Muscle layer of duodenum (tissue), 2 donors: Measurements from ENCODE around the gene NCS1.
"Not testable (repeated sequence)": the region's sequence is repeated elsewhere in the genome, so short reads cannot be mapped to it uniquely, and the experiment has no call there.

ENCODE experiments used
- H3K27ac ChIP-seq: one replicate; pipeline ENCODE4 v1.7.0; 2013; ENCODE audit warnings: mild to moderate bottlenecking, low read length
- H3K27me3 ChIP-seq: one replicate; pipeline ENCODE4 v1.7.0; 2013; ENCODE audit warnings: low read depth, mild to moderate bottlenecking, control low read depth, low read length
- H3K36me3 ChIP-seq, 2 donors: one replicate each; pipeline ENCODE4 v1.7.0; 2013; ENCODE audit warnings: low read length in 2 of 2, control low read depth in 1 of 2, mild to moderate bottlenecking in 1 of 2; ENCODE audit not compliant: insufficient read depth in 2 of 2, control insufficient read depth in 1 of 2
- H3K4me1 ChIP-seq, 2 donors: one replicate each; pipeline ENCODE4 v1.7.0; 2013; ENCODE audit warnings: low read length in 2 of 2, mild to moderate bottlenecking in 2 of 2, control low read depth in 1 of 2, moderate library complexity in 1 of 2; ENCODE audit not compliant: insufficient read depth in 2 of 2, control insufficient read depth in 1 of 2
- H3K4me3 ChIP-seq, 2 donors: one replicate each; pipeline ENCODE4 v1.7.0; 2013; ENCODE audit warnings: low read length in 2 of 2, low read depth in 1 of 2, mild to moderate bottlenecking in 1 of 2
- H3K9me3 ChIP-seq, 2 donors: one replicate each; pipeline ENCODE4 v1.7.0; 2013; ENCODE audit warnings: low read length in 2 of 2, control low read depth in 1 of 2, mild to moderate bottlenecking in 1 of 2; ENCODE audit not compliant: control insufficient read depth in 1 of 2
- donor health status: healthy.

The NCS1 gene

DNA sequence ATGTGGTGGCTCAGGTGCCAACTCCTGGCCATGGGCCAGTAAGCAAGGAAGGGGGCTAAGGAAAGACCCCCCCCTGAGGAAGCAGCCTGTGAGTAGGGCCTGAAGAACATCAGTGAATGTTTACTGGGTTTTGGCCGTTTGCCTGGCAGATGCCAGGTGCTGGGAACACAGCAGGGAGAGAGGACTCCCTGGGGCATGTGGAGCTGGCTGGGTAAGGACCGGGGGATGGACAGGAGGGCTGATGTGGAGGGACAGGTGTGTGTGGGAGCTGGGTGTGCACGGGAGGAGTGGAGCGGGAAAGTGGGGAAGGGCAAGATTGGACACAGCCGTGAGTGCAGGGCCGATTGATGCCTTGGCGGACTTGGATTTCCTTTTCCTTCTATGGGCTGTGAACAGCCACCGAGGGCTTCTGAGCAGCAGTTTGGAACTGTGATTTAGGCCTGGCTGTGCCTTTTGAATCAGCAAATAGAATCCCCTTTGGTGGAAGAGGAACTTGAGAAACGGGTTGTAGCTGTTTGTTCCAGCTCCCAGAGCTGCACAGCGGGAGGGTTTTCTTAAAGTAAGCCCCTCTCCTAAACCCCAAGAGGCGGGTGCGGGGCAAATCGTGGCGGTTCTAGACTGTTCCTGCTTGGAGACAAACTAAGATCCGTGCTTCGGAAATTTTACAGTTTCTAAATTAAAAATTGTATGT is 96.5 kb downstream of the NCS1 start:
- H3K4me1 ChIP-seq, result peaks cover 6 to 33% of the 10 kb centered on the region in 2 donors
- H3K9me3 ChIP-seq, result no peaks in the 10 kb centered on the region
- H3K27me3 ChIP-seq, result peaks cover 19% of the 10 kb centered on the region
- H3K4me3 ChIP-seq, result peak overlapping the region; percentile 23 to 71
- H3K36me3 ChIP-seq, result no peaks in the 10 kb centered on the region
- H3K27ac ChIP-seq, result peak overlapping the region; percentile 80

DNA sequence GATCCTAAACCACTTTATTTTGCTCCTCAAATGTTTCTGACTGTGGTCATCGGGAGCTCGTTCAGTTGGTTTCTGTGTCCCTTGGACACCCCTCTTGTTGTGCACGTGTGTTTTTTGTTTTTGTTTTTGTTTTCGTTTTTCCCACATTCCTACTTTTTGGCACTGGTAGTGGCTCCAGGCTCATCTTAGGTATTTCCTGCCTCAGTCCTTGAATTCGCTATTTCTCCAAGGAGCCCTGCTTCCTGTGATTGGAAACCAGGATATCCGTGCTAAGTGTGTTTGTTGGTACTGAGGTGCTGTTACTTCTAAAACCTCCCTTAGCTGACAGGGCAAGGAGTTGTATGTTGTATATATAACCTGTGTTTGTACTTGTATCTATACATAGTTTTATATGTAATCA is 99.3 kb downstream of the NCS1 start:
- H3K4me3 ChIP-seq, result peak overlapping the region in 1 of 2 donors; percentile 42
- no peaks in the 10 kb centered on the region for H3K9me3 ChIP-seq
- H3K4me1 ChIP-seq, result peaks cover 6 to 18% of the 10 kb centered on the region in 2 donors
- peak overlapping the region; percentile 51 for H3K27ac ChIP-seq
- H3K36me3 ChIP-seq, result no peaks in the 10 kb centered on the region
- peaks cover 3% of the 10 kb centered on the region for H3K27me3 ChIP-seq

DNA sequence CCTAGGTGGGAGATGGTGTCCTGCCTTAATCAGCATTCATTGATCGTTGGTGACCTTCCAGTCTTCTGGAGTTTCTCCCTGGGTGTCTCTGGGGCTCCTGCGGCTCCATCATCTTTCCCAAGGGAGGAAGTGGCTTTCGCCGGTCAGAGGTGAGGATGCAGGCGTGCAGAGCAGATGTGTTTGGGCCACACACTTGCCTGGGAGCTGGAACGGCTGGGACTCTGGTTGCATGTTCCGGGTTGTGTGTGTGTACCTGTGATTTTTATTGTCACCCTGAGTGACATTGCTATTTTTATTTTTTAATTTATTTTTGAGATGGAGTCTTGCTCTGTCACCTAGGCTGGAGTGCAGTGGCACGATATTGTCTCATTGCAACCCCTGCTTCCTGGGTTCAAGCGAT is 103.0 kb downstream of the NCS1 start:
- H3K36me3 ChIP-seq, result peaks cover 0 to 5% of the 10 kb centered on the region in 2 donors
- H3K27ac ChIP-seq, result no peak overlapping the region
- no peak overlapping the region for H3K4me3 ChIP-seq
- peaks cover 0 to 3% of the 10 kb centered on the region in 2 donors for H3K4me1 ChIP-seq
- no peaks in the 10 kb centered on the region for H3K9me3 ChIP-seq
- H3K27me3 ChIP-seq, result no peaks in the 10 kb centered on the region

DNA sequence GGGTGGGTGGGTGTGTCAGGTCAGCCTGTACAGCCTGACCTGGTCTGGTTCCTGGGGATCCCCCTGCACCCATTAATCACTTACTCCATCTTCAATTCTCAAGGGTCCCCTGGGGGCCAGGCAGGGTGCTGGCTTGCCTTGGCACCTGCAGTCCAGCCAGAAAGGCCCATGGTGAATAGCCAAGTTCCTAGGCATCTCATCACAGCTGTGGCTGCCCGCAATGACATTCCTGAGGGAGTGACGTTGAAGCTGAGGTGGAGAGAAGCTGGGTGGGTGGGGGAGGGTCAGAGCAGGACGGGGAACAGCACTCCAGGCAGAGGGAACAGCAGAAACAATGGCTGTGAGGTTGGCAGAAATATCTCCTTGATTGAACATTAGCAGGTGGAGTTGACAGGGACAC is 103.9 kb downstream of the NCS1 start:
- Histone ChIP-seq H3K4me3 (no peak overlapping the region), H3K9me3 (no peaks in the 10 kb centered on the region), H3K4me1 (peaks cover 0 to 4% of the 10 kb centered on the region in 2 donors), H3K27ac (no peak overlapping the region), H3K27me3 (no peaks in the 10 kb centered on the region), H3K36me3 (peaks cover 0 to 5% of the 10 kb centered on the region in 2 donors)

DNA sequence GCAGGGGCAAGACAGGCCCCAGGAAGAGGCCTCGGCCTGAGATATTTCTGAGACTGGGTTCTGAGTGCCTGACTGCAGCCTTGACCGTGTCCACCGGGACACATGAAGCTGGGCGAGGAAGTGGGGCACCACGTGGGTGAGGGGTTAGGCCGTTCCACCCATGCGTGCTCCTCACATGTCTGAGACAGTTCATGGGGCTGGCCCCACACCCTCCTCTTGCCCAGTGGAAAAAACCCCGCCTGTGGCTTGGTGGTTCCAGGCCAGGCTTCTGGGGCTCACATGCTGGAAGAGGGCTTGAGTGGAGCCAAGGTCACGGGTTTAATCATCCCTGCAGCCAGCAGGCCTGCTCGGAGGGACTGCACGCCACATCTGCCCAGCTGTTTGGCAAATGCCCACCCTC is 104.8 kb downstream of the NCS1 start:
- Histone ChIP-seq H3K27me3 (no peaks in the 10 kb centered on the region), H3K36me3 (peaks cover 0 to 5% of the 10 kb centered on the region in 2 donors), H3K9me3 (no peaks in the 10 kb centered on the region), H3K27ac (no peak overlapping the region), H3K4me1 (peaks cover 0 to 12% of the 10 kb centered on the region in 2 donors), H3K4me3 (no peak overlapping the region)

DNA sequence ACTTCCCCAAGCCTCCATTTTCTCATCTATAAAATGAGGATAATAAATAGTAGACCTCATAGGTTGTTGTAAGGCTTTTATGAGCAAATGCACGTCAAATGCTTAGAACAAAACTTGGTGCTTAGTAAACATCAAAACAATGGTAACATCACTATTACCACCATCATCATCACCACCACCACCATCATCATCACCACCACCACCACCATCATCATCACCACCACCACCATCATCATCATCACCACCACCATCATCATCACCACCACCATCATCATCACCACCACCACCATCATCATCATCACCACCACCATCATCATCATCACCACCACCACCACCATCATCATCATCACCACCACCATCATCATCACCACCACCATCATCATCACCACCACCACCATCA is 105.3 kb downstream of the NCS1 start:
- peaks cover 0 to 14% of the 10 kb centered on the region in 2 donors for H3K4me1 ChIP-seq
- H3K27ac ChIP-seq, H3K9me3 ChIP-seq, H3K4me3 ChIP-seq, H3K36me3 ChIP-seq, H3K27me3 ChIP-seq: not testable (repeated sequence)

DNA sequence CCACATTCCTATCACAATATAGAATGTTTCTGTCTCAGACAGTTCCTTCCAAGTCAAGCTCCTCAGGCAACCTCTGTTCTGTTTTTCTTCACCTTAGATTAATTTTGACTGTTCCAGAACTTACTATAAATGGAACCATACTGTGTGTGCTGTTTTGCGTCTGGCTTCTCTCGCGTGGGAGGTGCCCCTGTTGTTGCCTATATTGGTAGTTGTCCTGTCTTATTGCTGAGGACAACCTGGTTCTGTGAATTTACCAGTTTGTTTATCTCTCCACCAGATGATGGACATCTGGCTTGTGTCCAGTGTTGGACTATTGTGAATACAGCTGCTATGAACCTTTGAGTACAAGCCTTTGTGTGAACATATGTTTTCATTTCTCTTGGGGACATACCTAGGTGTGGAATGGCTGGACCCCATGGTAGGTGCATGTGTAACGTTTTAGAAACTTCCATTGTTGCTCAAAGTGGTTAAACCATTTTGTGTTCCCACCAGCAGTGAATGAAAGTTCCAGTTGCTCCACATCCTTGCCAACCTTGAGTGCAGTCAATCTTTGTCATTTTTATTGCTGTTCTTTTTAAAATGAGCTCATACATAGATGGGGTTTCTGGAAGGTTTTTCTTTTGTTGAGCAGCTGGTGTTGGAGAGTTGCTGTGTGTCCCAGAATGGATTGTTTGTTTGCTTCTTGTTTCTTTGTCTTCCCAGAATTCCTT is 111.5 kb downstream of the NCS1 start:
- Histone ChIP-seq H3K4me3 (peak overlapping the region in 1 of 2 donors; percentile 22), H3K4me1 (peaks cover 15 to 63% of the 10 kb centered on the region in 2 donors), H3K27ac (peak overlapping the region; percentile 5), H3K27me3 (no peaks in the 10 kb centered on the region), H3K36me3 (peaks cover 4 to 16% of the 10 kb centered on the region in 2 donors), H3K9me3 (no peaks in the 10 kb centered on the region)

DNA sequence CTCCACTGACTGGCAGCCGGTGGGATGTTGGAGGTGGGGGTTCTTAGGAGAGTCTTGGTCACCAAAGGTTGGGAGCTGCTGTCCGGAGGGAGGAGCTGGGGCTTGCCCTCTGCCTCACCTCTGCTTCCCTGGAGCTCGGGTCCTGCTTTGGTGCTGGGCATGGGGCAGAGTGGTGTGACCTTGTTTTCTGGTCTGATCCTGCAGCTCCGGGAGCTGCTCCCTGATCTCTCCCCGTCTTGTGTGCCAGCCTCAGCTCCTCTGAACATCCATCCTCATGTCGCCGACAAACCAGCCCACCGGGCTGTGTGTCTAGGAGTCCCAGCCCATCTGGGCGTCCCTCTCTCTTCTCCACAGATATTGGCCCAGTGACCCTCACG is 112.0 kb downstream of the NCS1 start:
- Histone ChIP-seq H3K27me3 (no peaks in the 10 kb centered on the region), H3K4me3 (no peak overlapping the region), H3K36me3 (peaks cover 4 to 16% of the 10 kb centered on the region in 2 donors), H3K4me1 (peaks cover 15 to 68% of the 10 kb centered on the region in 2 donors), H3K9me3 (no peaks in the 10 kb centered on the region), H3K27ac (no peak overlapping the region)

DNA sequence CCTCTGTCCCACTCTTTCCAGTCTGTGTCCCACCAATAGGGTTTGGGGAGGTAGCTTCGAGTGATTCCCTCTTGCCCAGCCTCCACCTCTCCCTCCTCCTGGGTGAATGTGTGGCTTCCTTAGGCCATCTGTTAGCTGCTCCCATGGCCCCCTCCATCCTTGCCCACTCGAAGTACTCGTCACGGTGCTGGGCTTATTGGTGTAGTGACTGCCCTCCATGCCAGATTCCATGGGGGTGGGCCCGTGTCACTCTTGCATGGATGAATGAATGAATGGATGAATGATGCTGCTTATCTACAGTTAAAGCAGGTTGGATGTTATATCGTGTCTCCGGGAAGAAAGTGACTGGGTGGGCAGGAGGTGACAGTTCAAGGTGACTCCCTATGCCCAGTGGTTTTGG is 112.5 kb downstream of the NCS1 start:
- no peak overlapping the region for H3K27ac ChIP-seq
- H3K4me1 ChIP-seq, result peaks cover 15 to 71% of the 10 kb centered on the region in 2 donors
- H3K4me3 ChIP-seq, result no peak overlapping the region
- H3K36me3 ChIP-seq, result peaks cover 4 to 14% of the 10 kb centered on the region in 2 donors
- H3K27me3 ChIP-seq, result no peaks in the 10 kb centered on the region
- H3K9me3 ChIP-seq, result no peaks in the 10 kb centered on the region

DNA sequence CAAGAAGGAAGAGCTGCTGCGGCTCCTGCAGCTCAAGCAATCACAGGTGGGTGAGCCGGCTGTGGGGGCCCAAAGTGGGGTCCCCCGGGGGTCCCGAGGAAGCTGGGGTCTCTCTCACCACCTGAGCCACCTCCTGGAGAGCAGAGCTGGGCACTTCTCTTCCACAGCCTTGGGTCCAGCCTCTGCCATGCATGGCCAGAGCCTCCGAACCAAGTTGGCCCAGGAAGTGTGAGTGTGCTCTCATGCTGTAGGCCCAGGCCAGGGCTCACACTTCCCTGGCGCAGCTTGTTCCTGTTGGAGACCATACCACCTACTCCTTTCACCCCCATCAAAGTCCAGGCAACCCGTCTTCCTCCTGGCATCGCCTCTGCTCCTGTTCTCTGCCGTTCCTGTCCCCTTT is 113.1 kb downstream of the NCS1 start:
- Histone ChIP-seq H3K27me3 (no peaks in the 10 kb centered on the region), H3K36me3 (peaks cover 4 to 12% of the 10 kb centered on the region in 2 donors), H3K9me3 (no peaks in the 10 kb centered on the region), H3K27ac (no peak overlapping the region), H3K4me1 (peaks cover 15 to 71% of the 10 kb centered on the region in 2 donors), H3K4me3 (no peak overlapping the region)

DNA sequence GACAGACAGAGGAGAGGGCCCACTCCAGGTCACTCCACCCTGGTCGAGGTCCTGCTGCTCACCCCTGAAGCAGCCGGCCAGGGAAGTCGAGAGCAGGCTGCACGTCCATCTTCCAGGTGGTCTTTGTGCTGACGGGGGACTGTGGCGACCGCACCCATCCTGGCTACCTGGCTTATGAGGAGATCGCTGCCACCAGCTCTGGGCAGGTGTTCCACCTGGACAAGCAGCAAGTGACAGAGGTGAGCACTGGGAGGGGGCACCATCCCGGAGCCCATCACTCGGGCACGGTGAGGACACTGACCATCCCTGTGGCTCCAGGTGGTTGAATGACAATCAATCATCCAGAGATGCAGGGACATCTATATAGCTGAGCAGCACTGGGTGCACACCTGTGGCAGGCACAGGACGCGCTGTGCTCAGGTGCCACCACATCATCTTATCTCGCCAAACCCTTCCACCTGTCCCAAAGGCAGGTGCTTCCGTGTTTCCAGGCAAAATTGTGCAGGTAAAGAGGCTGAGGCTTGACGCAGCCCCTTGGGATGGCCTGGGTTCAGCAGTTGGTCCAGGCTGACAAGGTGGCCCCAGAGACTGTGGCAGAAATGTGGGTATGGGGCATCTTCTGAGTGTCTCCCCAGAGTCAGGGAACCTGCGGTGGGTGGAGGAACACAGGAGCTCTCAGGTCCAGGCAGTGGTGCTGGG is 114.0 kb downstream of the NCS1 start:
- Histone ChIP-seq H3K27me3 (no peaks in the 10 kb centered on the region), H3K4me3 (peak overlapping the region in 1 of 2 donors; percentile 17), H3K4me1 (peaks cover 15 to 69% of the 10 kb centered on the region in 2 donors), H3K9me3 (no peaks in the 10 kb centered on the region), H3K27ac (no peak overlapping the region), H3K36me3 (peaks cover 4 to 12% of the 10 kb centered on the region in 2 donors)
